Measurements from ENCODE around the gene CDH4. TPM values are rescaled to one million over a fixed set of nuclear protein-coding genes. Genes with fewer than 3 reads are reported as not detected.

Gene CDH4
- total and polyA plus RNA-seq, 2 of the 4 experiments (the other 2 are of a cell fraction), result 1.6 to 3.5 TPM

GRCh38 chr20:61646453-61646852 lies 394.4 kb downstream of the CDH4 start:
- Histone ChIP-seq H2AK9ac (replicated peaks; ENCODE audit: low read depth, low read length, poor library complexity) (no peak overlapping the region), H3K18ac (ENCODE audit: low read depth, low read length) (no peak overlapping the region), H3K79me1 (ENCODE audit: low read depth in 1 of 2, low read length in 2 of 2) (no peaks in the 10 kb centered on the region), H3K27me3 (ENCODE audit: control insufficient read depth, insufficient read depth, low read length) (no peaks in the 10 kb centered on the region), H2BK120ac (ENCODE audit: low read depth, low read length) (no peak overlapping the region), H3K4me2 (ENCODE audit: low read depth, low read length) (no peak overlapping the region), H3K4me1 (ENCODE audit: control insufficient read depth, insufficient read depth, low read length) (no peaks in the 10 kb centered on the region), H2AK5ac (ENCODE audit: low read depth, low read length) (no peak overlapping the region), H3K9me3 (ENCODE audit: control insufficient read depth, insufficient read depth, low read length) (peaks cover 6% of the 10 kb centered on the region; the same call in 1 of the 2 replicates), H3K23ac (ENCODE audit: low read depth, low read length) (no peak overlapping the region), H3K27ac (ENCODE audit: insufficient read depth, low read length) (no peak overlapping the region), H2BK20ac (ENCODE audit: low read depth, low read length) (no peak overlapping the region), H2AFZ (replicated peaks; ENCODE audit: low read length, poor library complexity) (no peak overlapping the region), H4K91ac (ENCODE audit: insufficient read depth, low read depth, low read length) (no peak overlapping the region), H3K36me3 (ENCODE audit: control insufficient read depth, insufficient read depth, low read length) (no peaks in the 10 kb centered on the region), H3K56ac (ENCODE audit: extremely low read depth, insufficient read depth, low read length) (no peak overlapping the region), H4K5ac (ENCODE audit: low read depth, low read length) (no peak overlapping the region), H3K9ac (ENCODE audit: low read depth, low read length) (no peak overlapping the region), H3K4me3 (ENCODE audit: insufficient read depth, low read depth, low read length) (no peak overlapping the region), H4K20me1 (ENCODE audit: insufficient read depth, low read length) (no peaks in the 10 kb centered on the region; the same call in 1 of the 2 replicates), H2BK15ac (ENCODE audit: low read depth, low read length) (no peak overlapping the region), H4K8ac (ENCODE audit: low read depth in 2 of 2, low read length in 2 of 2) (no peak overlapping the region), H3K4ac (ENCODE audit: low read depth, low read length) (no peak overlapping the region), H2BK5ac (ENCODE audit: low read depth, low read length, poor library complexity, severe bottlenecking) (no peak overlapping the region), H3K14ac (replicated peaks; ENCODE audit: low read depth, low read length) (no peak overlapping the region), H3K9me1 (ENCODE audit: insufficient read depth, low read length) (no peaks in the 10 kb centered on the region; the same call in 1 of the 2 replicates)
- no peak for TF ChIP-seq ELK1 (IDR thresholded peaks at IDR 0.05; ENCODE audit: borderline replicate concordance, low read depth, low read length)
- no peak for TF ChIP-seq CEBPB (IDR thresholded peaks at IDR 0.05; ENCODE audit: low read depth, low read length)
- no peak for TF ChIP-seq RCOR1 (IDR thresholded peaks at IDR 0.05; ENCODE audit: insufficient replicate concordance, low read length)
- DNase-seq (no peak), ATAC-seq (ENCODE audit: low read depth) (no peak)
- no TSS peak for BruUV-seq (replicated peaks)
- intact Hi-C loops (cut with micrococcal nuclease), result no loop called here
- CTCF ChIA-PET, result no interaction called here
- POLR2A ChIA-PET (ENCODE audit: unreplicated experiment), result no interaction called here
- WGBS, 2 experiments (ENCODE audit: extremely low coverage in 2 of 2, insufficient read length in 1 of 2), result no CpG with 5 or more reads among the region's 8 CpGs
- dilution Hi-C loops (cut with HindIII; ENCODE audit: low sequenced_read_pairs, unreplicated experiment), result no loop called here
- in situ Hi-C loops (cut with MboI; ENCODE audit: low sequenced_read_pairs), result no loop called here

Data from IMR-90 (cell line).